Activated CD4-positive, CD25-positive, alpha-beta regulatory T cell treated with anti-CD3 and anti-CD28 coated beads, Interleukin-2, amount 50 U/mL, for 24 hours (primary cell): Measurements from ENCODE around the gene ACOX1.

Source experiments
- ATAC-seq, 2 donors: fragments of 150-1000 bp; cut with Tn5 transposase; one replicate each; pipeline ENCODE4 v1.10.0; 2021; ENCODE audit warnings: mild to moderate bottlenecking in 1 of 2, moderate library complexity in 1 of 2

The ACOX1 gene

GRCh38 chr17:76008208-76008607 is 29.2 kb upstream of the ACOX1 start:
- no peak for ATAC-seq

- ATAC-seq: no peak
Measured at GRCh38 chr17:76007850-76008165, 28.8 kb upstream of the ACOX1 start.

- no peak for ATAC-seq
Measured at GRCh38 chr17:76007131-76007849, 28.3 kb upstream of the ACOX1 start.

GRCh38 chr17:76005263-76006149 is 26.5 kb upstream of the ACOX1 start:
- peak; percentile 71 to 80 for ATAC-seq

GRCh38 chr17:76004750-76005262 is 25.8 kb upstream of the ACOX1 start:
- ATAC-seq: no peak

GRCh38 chr17:76003915-76004314 is 24.9 kb upstream of the ACOX1 start:
- ATAC-seq: no peak

- ATAC-seq: no peak
Measured at GRCh38 chr17:76002100-76002499, 23.1 kb upstream of the ACOX1 start.

- no peak for ATAC-seq
Measured at GRCh38 chr17:76000755-76001521, 22.0 kb upstream of the ACOX1 start, which contains the start of gene CDK3. CDK3 (plus strand) TSS chr17:76000855; CDS start chr17:76001426, 571 bp downstream.

- peak; percentile 59 to 70 for ATAC-seq
Measured at GRCh38 chr17:76000016-76000754, 21.2 kb upstream of the ACOX1 start.

GRCh38 chr17:75998327-75998795 is 19.4 kb upstream of the ACOX1 start:
- no peak for ATAC-seq

- peak; percentile 54 to 57 for ATAC-seq
Measured at GRCh38 chr17:75996665-75997590, 18.0 kb upstream of the ACOX1 start.

GRCh38 chr17:75995385-75995925 is 16.5 kb upstream of the ACOX1 start:
- ATAC-seq: no peak

GRCh38 chr17:75994802-75995370 is 15.9 kb upstream of the ACOX1 start:
- ATAC-seq: no peak

GRCh38 chr17:75991396-75991795 is 12.4 kb upstream of the ACOX1 start:
- ATAC-seq: no peak

- no peak for ATAC-seq
Measured at GRCh38 chr17:75987041-75987440, 8.1 kb upstream of the ACOX1 start.

- ATAC-seq: no peak
Measured at GRCh38 chr17:75985986-75986385, 7.0 kb upstream of the ACOX1 start.

GRCh38 chr17:75983501-75984181 is 4.7 kb upstream of the ACOX1 start:
- ATAC-seq: no peak

- no peak for ATAC-seq
Measured at GRCh38 chr17:75981019-75981615, 2.2 kb upstream of the ACOX1 start.
